IMR-90 (cell line): ENCODE data around the gene SLC37A4. TPM values are rescaled to one million over a fixed set of nuclear protein-coding genes. Genes with fewer than 3 reads are reported as not detected.

Experiments used
- ATAC-seq: fragments of 200-7000 bp; cut with Tn5 transposase; 2 replicates; pipeline ENCODE4 v1.9.1; 2020; ENCODE audit warnings: low read depth, mild to moderate bottlenecking, moderate library complexity
- BruUV-seq: library from RNA; stranded (reverse); fragments of 400-500 nt; replicated peaks from 2 replicates; lab custom pipeline; 2021; lab: Mats Ljungman, UMichigan
- CTCF ChIA-PET: fragments of 300-600 bp; formaldehyde crosslinking; extraction: SDS; loops from one replicate; lab custom pipeline; 2021; ENCODE audit warnings: antibody characterized with exemption; lab: Yijun Ruan, JAX
- POLR2A ChIA-PET: fragments of 300-600 bp; sonication (Branson Sonifier 250); formaldehyde crosslinking; loops from one replicate; lab custom pipeline; 2022; ENCODE audit warnings: antibody characterized with exemption; ENCODE audit not compliant: unreplicated experiment; lab: Charles Lee
- DNase-seq: peaks from one replicate; pipeline ENCODE4 v3.0.0; 2013
- H2AFZ ChIP-seq: replicated peaks from 2 replicates; pipeline ENCODE3; 2013; ENCODE audit warnings: low read length, mild to moderate bottlenecking; ENCODE audit not compliant: poor library complexity
- H2AK5ac ChIP-seq: 2 replicates; pipeline ENCODE4 v1.6.1; 2013; ENCODE audit warnings: low read depth, low read length, inconsistent platforms
- H2AK9ac ChIP-seq: replicated peaks from 2 replicates; pipeline ENCODE3; 2013; ENCODE audit warnings: mild to moderate bottlenecking, low read depth, low read length, moderate library complexity; ENCODE audit not compliant: poor library complexity
- H2BK120ac ChIP-seq: 2 replicates; pipeline ENCODE4 v1.6.1; 2013; ENCODE audit warnings: low read depth, low read length, inconsistent platforms
- H2BK15ac ChIP-seq: 3 replicates; pipeline ENCODE4 v1.6.1; 2013; ENCODE audit warnings: low read depth, low read length, inconsistent platforms
- H2BK20ac ChIP-seq: 2 replicates; pipeline ENCODE4 v1.6.1; 2013; ENCODE audit warnings: low read depth, mild to moderate bottlenecking, inconsistent platforms, low read length, moderate library complexity
- H2BK5ac ChIP-seq: 2 replicates; pipeline ENCODE4 v1.6.1; 2013; ENCODE audit warnings: mild to moderate bottlenecking, low read depth, low read length, inconsistent platforms; ENCODE audit not compliant: poor library complexity, severe bottlenecking
- H3K14ac ChIP-seq: replicated peaks from 2 replicates; pipeline ENCODE4 v1.6.1; 2013; ENCODE audit warnings: low read depth, low read length, inconsistent platforms
- H3K18ac ChIP-seq: 2 replicates; pipeline ENCODE4 v1.6.1; 2013; ENCODE audit warnings: low read depth, low read length, control low read depth
- H3K23ac ChIP-seq: 2 replicates; pipeline ENCODE4 v1.6.1; 2013; ENCODE audit warnings: low read depth, low read length, inconsistent platforms
- H3K27ac ChIP-seq: 2 replicates; pipeline ENCODE4 v1.5.1; 2013; ENCODE audit warnings: mild to moderate bottlenecking, control low read depth, low read length; ENCODE audit not compliant: insufficient read depth
- H3K27me3 ChIP-seq: 2 replicates; pipeline ENCODE4 v1.6.1; 2013; ENCODE audit warnings: low read length; ENCODE audit not compliant: control insufficient read depth, insufficient read depth
- H3K36me3 ChIP-seq: 2 replicates; pipeline ENCODE4 v1.6.1; 2013; ENCODE audit warnings: low read length, mixed read lengths; ENCODE audit not compliant: control insufficient read depth, insufficient read depth
- H3K4ac ChIP-seq: 2 replicates; pipeline ENCODE4 v1.6.1; 2013; ENCODE audit warnings: low read depth, low read length, inconsistent platforms
- H3K4me1 ChIP-seq: 2 replicates; pipeline ENCODE4 v1.6.1; 2013; ENCODE audit warnings: low read length, mixed read lengths; ENCODE audit not compliant: control insufficient read depth, insufficient read depth
- H3K4me2 ChIP-seq: 2 replicates; pipeline ENCODE4 v1.6.1; 2013; ENCODE audit warnings: low read depth, mild to moderate bottlenecking, control low read depth, low read length, moderate library complexity
- H3K4me3 ChIP-seq: 2 replicates; pipeline ENCODE4 v1.5.1; 2013; ENCODE audit warnings: low read depth, mild to moderate bottlenecking, control low read depth, low read length, moderate library complexity; ENCODE audit not compliant: insufficient read depth
- H3K56ac ChIP-seq: 2 replicates; pipeline ENCODE4 v1.6.1; 2013; ENCODE audit warnings: low read length, inconsistent platforms; ENCODE audit not compliant: insufficient read depth; ENCODE audit errors: extremely low read depth
- H3K79me1 ChIP-seq, 2 experiments: 2 replicates each; pipeline ENCODE4 v1.6.1; 2013; ENCODE audit warnings: low read length in 2 of 2, inconsistent platforms in 1 of 2, low read depth in 1 of 2
- H3K9ac ChIP-seq: 2 replicates; pipeline ENCODE4 v1.6.1; 2013; ENCODE audit warnings: low read depth, low read length, control low read depth
- H3K9me1 ChIP-seq: 2 replicates; pipeline ENCODE4 v1.6.1; 2013; ENCODE audit warnings: low read length, inconsistent platforms; ENCODE audit not compliant: insufficient read depth
- H3K9me3 ChIP-seq: 2 replicates; pipeline ENCODE4 v1.6.1; 2013; ENCODE audit warnings: low read length; ENCODE audit not compliant: control insufficient read depth, insufficient read depth
- H4K20me1 ChIP-seq: 2 replicates; pipeline ENCODE4 v1.6.1; 2013; ENCODE audit warnings: low read length, inconsistent platforms; ENCODE audit not compliant: insufficient read depth
- H4K5ac ChIP-seq: 2 replicates; pipeline ENCODE4 v1.6.1; 2013; ENCODE audit warnings: mild to moderate bottlenecking, low read depth, low read length, control low read depth
- H4K8ac ChIP-seq, 2 experiments: 2 replicates each; pipeline ENCODE4 v1.6.1; 2013; ENCODE audit warnings: low read depth in 2 of 2, low read length in 2 of 2, control low read depth in 1 of 2, inconsistent platforms in 1 of 2
- H4K91ac ChIP-seq: 2 replicates; pipeline ENCODE4 v1.6.1; 2013; ENCODE audit warnings: low read depth, low read length, inconsistent platforms; ENCODE audit not compliant: insufficient read depth
- BHLHE40 ChIP-seq: fragments of 150-350 bp; IDR thresholded peaks from 2 replicates; pipeline ENCODE4 v1.6.1; 2016; ENCODE audit warnings: mild to moderate bottlenecking, low read depth, low read length
- FOS ChIP-seq: fragments of 150-350 bp; IDR thresholded peaks from 2 replicates; pipeline ENCODE4 v1.6.1; 2016; ENCODE audit warnings: low read depth, low read length
- SMC3 ChIP-seq: fragments of 150-350 bp; IDR thresholded peaks from 2 replicates; pipeline ENCODE4 v1.6.1; 2016; ENCODE audit warnings: low read depth, mild to moderate bottlenecking, antibody characterized with exemption, low read length, moderate library complexity
- WGBS, 2 experiments: methylation state at CpG; one replicate each; pipeline versions ENCODE4 v1.1.5 to v1.1.7; 2013; ENCODE audit warnings: missing lambda C conversion rate in 2 of 2; ENCODE audit not compliant: insufficient read length in 1 of 2; ENCODE audit errors: extremely low coverage in 2 of 2; 5-methylcytosine and 5-hydroxymethylcytosine counted together
- dilution Hi-C: fragments of 300-500 bp; cut with HindIII; formaldehyde crosslinking; loops from one replicate; pipeline ENCODE4 v1.14.3; 2018; ENCODE audit warnings: low sequenced_read_pairs; ENCODE audit not compliant: unreplicated experiment
- in situ Hi-C: fragments of 300-500 bp; cut with MboI; formaldehyde crosslinking; loops from 3 replicates; pipeline ENCODE4 v1.14.3; 2019; ENCODE audit warnings: low sequenced_read_pairs, inconsistent platforms, mixed read lengths
- intact Hi-C: fragments of 100-400 bp; cut with micrococcal nuclease; formaldehyde crosslinking; loops from 2 replicates; pipeline ENCODE4 v1.10.0; 2022
- polyA plus RNA-seq, 3 experiments: library from polyadenylated mRNA; depleted of rRNA; stranded (reverse); fragments of >200 nt; gene quantifications; 2 replicates each; pipeline ENCODE4 v1.2.3, GENCODE V29; 2012; ENCODE audit warnings: low replicate concordance in 1 of 3
- total RNA-seq: library from RNA; depleted of rRNA; stranded (reverse); fragments of >200 nt; gene quantifications from 2 replicates; pipeline ENCODE4 v1.2.3, GENCODE V29; 2012
- TF ChIP-seq, protein P1 (sequence below): conservative IDR thresholded peaks from 2 replicates; pipeline ENCODE4 v1.5.1; 2012; ENCODE audit warnings: mild to moderate bottlenecking, low read depth, low read length, improper control_type of control experiment
- TF ChIP-seq, protein P2 (sequence below): fragments of 150-350 bp; IDR thresholded peaks from 2 replicates; pipeline ENCODE4 v1.6.1; 2017; ENCODE audit warnings: mild to moderate bottlenecking, antibody characterized with exemption, low read length, low read depth

SLC37A4 gene
- total and polyA plus RNA-seq, 2 of the 4 experiments (the other 2 are of a cell fraction) = 7.5 to 14.3 TPM

DNA sequence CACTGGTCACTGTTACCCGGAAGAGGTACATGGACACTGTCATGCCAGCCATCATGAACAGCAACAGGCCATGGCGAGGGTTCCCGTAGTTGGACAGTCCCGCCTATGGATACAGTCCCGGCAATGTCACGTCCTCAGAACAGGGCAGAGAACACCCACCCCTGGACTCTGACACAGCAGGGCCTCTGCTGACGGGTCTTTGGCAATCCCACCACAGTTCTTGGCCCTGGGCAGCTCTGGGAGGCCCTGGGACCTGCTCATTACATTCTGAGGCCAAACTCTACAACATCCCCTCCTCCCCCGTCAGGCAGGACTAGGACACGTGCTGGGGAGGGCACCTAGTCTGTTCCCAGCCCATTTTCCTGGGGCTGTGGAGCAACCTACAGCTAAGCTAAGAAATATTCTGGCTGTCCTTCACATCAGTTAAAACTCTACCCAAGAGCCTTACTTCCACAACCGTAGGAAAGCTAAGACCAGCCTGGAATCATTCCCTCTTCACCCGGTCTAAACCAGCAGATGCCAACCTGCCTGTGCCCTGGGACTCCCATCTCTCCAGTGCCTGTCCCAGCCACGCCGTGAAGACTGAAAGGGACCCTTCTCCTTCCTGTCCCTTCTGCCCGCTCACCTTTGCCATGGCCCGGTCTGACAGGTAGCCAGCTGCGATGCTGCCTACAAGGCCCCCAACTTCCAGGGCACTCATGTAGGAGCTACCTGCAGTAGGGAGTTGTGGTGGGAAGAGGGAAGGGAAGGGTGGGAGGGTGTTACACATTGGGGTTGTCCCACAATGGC, 4.5 kb downstream of the SLC37A4 start (continued):
- TF ChIP-seq SMC3 = no peak

DNA sequence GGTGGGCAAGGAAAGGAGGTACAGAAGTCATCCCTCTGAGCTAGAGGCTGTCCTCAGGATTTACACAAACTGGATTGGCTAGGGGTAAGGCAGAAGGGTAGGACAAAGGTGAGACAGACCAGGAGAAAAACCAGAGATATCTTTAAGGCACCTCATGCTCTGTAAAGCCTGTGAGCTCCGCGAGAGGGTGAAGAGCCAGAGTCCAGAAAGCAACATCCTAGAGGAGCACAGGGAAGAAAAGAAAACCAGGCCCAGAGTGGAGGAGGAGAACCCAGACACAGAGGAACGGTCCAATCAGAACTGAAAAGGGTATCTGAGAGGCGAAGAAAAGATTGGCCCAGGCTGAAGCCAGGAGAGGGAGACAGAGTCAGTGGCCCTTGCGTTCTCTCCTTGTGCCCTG, 5.1 kb downstream of the SLC37A4 start:
- H2BK5ac ChIP-seq = no peak overlapping the region
- H2BK15ac ChIP-seq = no peak overlapping the region
- peaks cover 25% of the 10 kb centered on the region for H3K36me3 ChIP-seq
- H3K9me3 ChIP-seq = no peaks in the 10 kb centered on the region
- H2BK120ac ChIP-seq = no peak overlapping the region
- no peak overlapping the region for H3K27ac ChIP-seq
- no peaks in the 10 kb centered on the region; the same call in 1 of the 2 replicates for H3K9me1 ChIP-seq
- no peak overlapping the region for H3K4me3 ChIP-seq
- ATAC-seq (no peak), DNase-seq (no peak)
- no peak overlapping the region for H4K91ac ChIP-seq
- intact Hi-C loops = no loop called here
- H3K4me2 ChIP-seq = no peak overlapping the region
- no peak overlapping the region for H3K23ac ChIP-seq
- no peak overlapping the region for H2AK5ac ChIP-seq
- H4K8ac ChIP-seq = no peak overlapping the region
- no peak overlapping the region for H3K14ac ChIP-seq
- no peak overlapping the region for H3K9ac ChIP-seq
- H3K27me3 ChIP-seq = no peaks in the 10 kb centered on the region
- no peak overlapping the region for H4K5ac ChIP-seq
- 92% methylated on average over 3 of the region's 5 CpGs; no CpG with 5 or more reads in 1 of the 2 experiments for WGBS, 2 experiments
- TF ChIP-seq, protein P1, sequence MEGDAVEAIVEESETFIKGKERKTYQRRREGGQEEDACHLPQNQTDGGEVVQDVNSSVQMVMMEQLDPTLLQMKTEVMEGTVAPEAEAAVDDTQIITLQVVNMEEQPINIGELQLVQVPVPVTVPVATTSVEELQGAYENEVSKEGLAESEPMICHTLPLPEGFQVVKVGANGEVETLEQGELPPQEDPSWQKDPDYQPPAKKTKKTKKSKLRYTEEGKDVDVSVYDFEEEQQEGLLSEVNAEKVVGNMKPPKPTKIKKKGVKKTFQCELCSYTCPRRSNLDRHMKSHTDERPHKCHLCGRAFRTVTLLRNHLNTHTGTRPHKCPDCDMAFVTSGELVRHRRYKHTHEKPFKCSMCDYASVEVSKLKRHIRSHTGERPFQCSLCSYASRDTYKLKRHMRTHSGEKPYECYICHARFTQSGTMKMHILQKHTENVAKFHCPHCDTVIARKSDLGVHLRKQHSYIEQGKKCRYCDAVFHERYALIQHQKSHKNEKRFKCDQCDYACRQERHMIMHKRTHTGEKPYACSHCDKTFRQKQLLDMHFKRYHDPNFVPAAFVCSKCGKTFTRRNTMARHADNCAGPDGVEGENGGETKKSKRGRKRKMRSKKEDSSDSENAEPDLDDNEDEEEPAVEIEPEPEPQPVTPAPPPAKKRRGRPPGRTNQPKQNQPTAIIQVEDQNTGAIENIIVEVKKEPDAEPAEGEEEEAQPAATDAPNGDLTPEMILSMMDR = no peak
- TF ChIP-seq, protein P2, sequence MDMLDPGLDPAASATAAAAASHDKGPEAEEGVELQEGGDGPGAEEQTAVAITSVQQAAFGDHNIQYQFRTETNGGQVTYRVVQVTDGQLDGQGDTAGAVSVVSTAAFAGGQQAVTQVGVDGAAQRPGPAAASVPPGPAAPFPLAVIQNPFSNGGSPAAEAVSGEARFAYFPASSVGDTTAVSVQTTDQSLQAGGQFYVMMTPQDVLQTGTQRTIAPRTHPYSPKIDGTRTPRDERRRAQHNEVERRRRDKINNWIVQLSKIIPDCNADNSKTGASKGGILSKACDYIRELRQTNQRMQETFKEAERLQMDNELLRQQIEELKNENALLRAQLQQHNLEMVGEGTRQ = no peak
- TF ChIP-seq BHLHE40 (no peak), FOS (no peak)
- BruUV-seq = no TSS peak
- no peak overlapping the region for H2BK20ac ChIP-seq
- H3K79me1 ChIP-seq = peaks cover 13 to 50% of the 10 kb centered on the region in 2 experiments; a peak in 3 of 4 replicates
- H3K4ac ChIP-seq = no peak overlapping the region
- ChIA-PET POLR2A (no interaction called here), CTCF (no interaction called here)
- no peak overlapping the region for H3K18ac ChIP-seq
- no peak overlapping the region for H2AK9ac ChIP-seq
- dilution Hi-C loops = no loop called here
- H3K56ac ChIP-seq = no peak overlapping the region
- H2AFZ ChIP-seq = no peak overlapping the region
- H3K4me1 ChIP-seq = no peaks in the 10 kb centered on the region
- no peaks in the 10 kb centered on the region; the same call in 1 of the 2 replicates for H4K20me1 ChIP-seq
- in situ Hi-C loops = no loop called here
